Measurements from ENCODE around the gene SDF2L1. TPM values are rescaled to one million over a fixed set of nuclear protein-coding genes. Genes with fewer than 3 reads are reported as not detected.
"Not testable (repeated sequence)": the region's sequence is repeated elsewhere in the genome, so short reads cannot be mapped to it uniquely, and the experiment has no call there.

SDF2L1 gene, protein sequence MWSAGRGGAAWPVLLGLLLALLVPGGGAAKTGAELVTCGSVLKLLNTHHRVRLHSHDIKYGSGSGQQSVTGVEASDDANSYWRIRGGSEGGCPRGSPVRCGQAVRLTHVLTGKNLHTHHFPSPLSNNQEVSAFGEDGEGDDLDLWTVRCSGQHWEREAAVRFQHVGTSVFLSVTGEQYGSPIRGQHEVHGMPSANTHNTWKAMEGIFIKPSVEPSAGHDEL
- 12.8 and 17.0 TPM in 2 replicates for total RNA-seq (2014; rRNA removed; shearing (Covaris generic))

DNA sequence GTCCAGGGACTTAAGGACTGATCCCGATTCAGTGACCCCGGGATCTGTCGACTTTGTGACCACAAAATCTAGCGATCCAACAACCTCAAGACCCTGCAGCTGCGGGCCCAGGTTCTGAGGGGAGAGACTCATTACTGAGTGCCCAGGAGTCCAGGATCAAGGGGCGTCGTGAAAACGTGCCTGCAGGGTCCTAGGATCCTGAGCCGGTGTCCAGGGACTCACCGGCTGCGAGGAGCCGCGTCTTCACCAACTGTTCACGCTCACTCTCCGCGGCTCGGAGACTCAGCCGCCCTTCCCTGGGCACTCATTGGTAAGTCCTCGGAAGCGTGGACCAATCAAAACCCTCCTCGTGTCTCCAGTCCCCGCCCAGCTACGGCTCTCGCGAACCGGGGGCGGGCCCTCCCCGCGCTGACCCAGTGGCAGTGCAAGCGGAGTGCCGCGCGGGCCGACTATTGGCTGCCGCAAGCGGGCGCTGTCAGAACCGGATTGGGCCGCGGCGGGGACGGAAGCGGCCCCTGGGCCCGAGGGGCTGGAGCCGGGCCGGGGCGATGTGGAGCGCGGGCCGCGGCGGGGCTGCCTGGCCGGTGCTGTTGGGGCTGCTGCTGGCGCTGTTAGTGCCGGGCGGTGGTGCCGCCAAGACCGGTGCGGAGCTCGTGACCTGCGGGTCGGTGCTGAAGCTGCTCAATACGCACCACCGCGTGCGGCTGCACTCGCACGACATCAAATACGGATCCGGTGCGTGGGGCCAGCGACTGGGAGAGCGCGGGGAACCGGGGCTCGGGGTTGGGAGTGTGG lies at the start of gene SDF2L1:
Gene SDF2L1, plus strand, starts transcription at position 514 of the 795 bp plus-strand sequence. Its CDS starts 35 bp downstream, at position 549.
- H3K4me1 ChIP-seq: peaks cover 7% of the 10 kb centered on the region
- H3K27me3 ChIP-seq: no peaks in the 10 kb centered on the region
- no peaks in the 10 kb centered on the region for H3K9me3 ChIP-seq (replicated peaks)
- H3K36me3 ChIP-seq: no peaks in the 10 kb centered on the region
- H3K27ac ChIP-seq: no peak within 1 kb of the TSS
- peak; percentile 98 to 99 for DNase-seq
- H3K4me3 ChIP-seq: peak within 1 kb of the TSS; percentile 73

DNA sequence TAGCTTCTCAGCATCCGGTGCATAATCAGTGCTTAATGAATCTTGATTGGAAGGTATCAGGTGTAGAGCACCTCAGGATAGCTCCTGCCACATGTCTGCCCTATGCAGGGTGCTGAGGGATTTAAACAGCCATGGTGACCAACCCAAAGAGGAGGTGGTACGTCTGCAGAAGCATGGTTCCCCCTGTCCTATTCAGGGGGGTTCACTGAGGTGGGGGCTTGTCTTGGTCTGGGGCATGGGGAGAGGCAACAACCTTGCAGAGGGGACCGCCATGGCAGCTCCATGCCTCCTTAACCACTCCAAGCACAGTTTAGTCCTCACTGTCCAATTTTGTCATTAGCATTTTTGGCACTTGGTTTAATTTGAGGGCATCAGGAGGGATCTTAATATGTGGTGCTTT lies 49.7 kb upstream of the SDF2L1 start:
- Histone ChIP-seq H3K4me1 (no peaks in the 10 kb centered on the region), H3K4me3 (no peak overlapping the region), H3K36me3 (peaks cover 70% of the 10 kb centered on the region), H3K9me3 (replicated peaks) (no peaks in the 10 kb centered on the region), H3K27ac (no peak overlapping the region), H3K27me3 (no peaks in the 10 kb centered on the region)
- DNase-seq: no peak

GRCh38 chr22:21593406-21594232 lies 48.5 kb upstream of the SDF2L1 start:
- peaks cover 67% of the 10 kb centered on the region for H3K36me3 ChIP-seq
- peak in 1 of 2 experiments; percentile 24 for DNase-seq
- H3K9me3 ChIP-seq (replicated peaks): no peaks in the 10 kb centered on the region
- no peaks in the 10 kb centered on the region for H3K4me1 ChIP-seq
- H3K27me3 ChIP-seq: no peaks in the 10 kb centered on the region
- H3K4me3 ChIP-seq: no peak overlapping the region
- H3K27ac ChIP-seq: no peak overlapping the region

DNA sequence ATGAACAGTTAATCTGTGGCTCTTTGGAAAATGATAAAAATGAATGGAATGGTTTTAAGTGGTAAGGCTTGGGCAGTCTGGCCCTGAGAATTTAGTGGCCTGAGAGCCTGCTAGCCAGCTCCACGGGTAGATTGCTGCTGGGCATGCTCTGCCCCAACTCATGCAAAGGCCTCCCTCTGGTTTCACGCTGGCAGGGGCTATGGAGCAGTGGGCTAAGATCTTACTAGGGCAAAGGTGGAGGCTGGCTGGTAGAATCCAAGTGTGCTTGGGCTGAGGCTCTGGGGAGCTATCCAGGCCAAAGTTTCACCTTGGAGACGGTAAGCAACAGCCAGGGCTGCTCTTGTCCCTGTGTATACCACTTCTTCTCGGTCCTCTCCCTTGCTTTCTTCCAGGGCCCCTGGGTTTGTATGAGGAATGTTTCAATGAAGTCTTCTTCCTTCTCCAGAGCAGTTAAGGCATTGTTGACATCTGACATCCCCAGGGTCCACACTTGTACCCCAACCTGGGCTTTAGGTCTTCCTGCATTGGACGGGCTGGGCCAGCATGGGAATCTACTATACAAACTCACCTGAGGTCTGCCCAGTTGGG lies 47.1 kb upstream of the SDF2L1 start:
- Histone ChIP-seq H3K27me3 (no peaks in the 10 kb centered on the region), H3K4me1 (no peaks in the 10 kb centered on the region), H3K36me3 (peaks cover 71% of the 10 kb centered on the region), H3K9me3 (replicated peaks) (no peaks in the 10 kb centered on the region), H3K4me3 (no peak overlapping the region), H3K27ac (no peak overlapping the region)
- no peak for DNase-seq

- DNase-seq; H3K9me3 ChIP-seq (replicated peaks); H3K4me3 ChIP-seq; H3K27me3 ChIP-seq; H3K4me1 ChIP-seq; H3K27ac ChIP-seq: not testable (repeated sequence)
- H3K36me3 ChIP-seq: peaks cover 65% of the 10 kb centered on the region
These were observed 45.6 kb upstream of the SDF2L1 start for GRCh38 chr22:21596356-21597135.

DNA sequence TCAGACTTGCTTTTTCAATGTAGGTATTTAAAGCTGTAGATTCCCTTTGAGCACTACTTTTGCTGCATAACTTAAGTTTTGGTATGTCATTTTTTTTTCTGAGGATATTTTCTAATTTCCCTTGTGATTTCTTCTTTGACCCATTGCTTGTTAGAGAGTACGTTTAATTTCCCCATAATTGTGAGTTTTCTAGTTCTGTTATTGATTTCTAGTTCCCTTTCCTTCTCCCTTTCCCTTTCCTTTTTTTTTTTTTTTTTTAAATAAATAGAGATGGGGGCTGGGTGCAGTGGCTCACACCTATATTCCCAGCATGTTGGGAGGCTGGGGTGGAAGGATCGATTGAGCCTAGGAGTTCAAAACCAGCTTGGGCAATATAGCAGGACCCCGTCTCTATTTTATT lies 43.8 kb upstream of the SDF2L1 start:
- Histone ChIP-seq H3K4me1 (no peaks in the 10 kb centered on the region), H3K4me3 (no peak overlapping the region), H3K36me3 (peaks cover 55% of the 10 kb centered on the region), H3K27ac (no peak overlapping the region), H3K27me3 (no peaks in the 10 kb centered on the region), H3K9me3 (replicated peaks) (no peaks in the 10 kb centered on the region)
- no peak for DNase-seq

GRCh38 chr22:21599053-21599893 lies 42.8 kb upstream of the SDF2L1 start:
- H3K4me3 ChIP-seq: no peak overlapping the region
- H3K27ac ChIP-seq: no peak overlapping the region
- H3K36me3 ChIP-seq: peaks cover 46% of the 10 kb centered on the region
- DNase-seq: no peak
- no peaks in the 10 kb centered on the region for H3K9me3 ChIP-seq (replicated peaks)
- no peaks in the 10 kb centered on the region for H3K4me1 ChIP-seq
- no peaks in the 10 kb centered on the region for H3K27me3 ChIP-seq

- no peak for DNase-seq
- peaks cover 32% of the 10 kb centered on the region for H3K36me3 ChIP-seq
- no peak overlapping the region for H3K27ac ChIP-seq
- no peaks in the 10 kb centered on the region for H3K9me3 ChIP-seq (replicated peaks)
- no peak overlapping the region for H3K4me3 ChIP-seq
- H3K27me3 ChIP-seq: no peaks in the 10 kb centered on the region
- H3K4me1 ChIP-seq: no peaks in the 10 kb centered on the region
These were observed 39.5 kb upstream of the SDF2L1 start for GRCh38 chr22:21602579-21602978.

DNA sequence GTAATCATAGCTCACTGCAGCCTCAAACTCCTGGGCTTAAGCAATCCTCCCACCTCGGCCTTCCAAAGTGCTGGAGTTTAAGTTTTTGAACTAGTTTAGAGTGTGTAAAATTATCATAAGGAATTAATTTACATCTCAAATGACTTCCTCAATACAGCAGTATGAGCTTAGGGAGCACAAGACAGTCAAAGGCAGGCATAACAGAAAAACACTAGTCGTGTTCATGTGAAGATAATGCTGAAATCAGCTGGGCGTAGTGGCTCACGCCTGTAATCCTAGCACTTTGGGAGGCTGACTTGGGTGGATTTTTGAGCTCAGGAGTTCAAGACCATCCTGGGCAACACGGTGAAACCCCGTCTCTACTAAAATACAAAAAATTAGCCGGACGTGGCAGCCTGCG lies 38.1 kb upstream of the SDF2L1 start:
- Histone ChIP-seq H3K27ac (no peak overlapping the region), H3K27me3 (no peaks in the 10 kb centered on the region), H3K9me3 (replicated peaks) (no peaks in the 10 kb centered on the region), H3K4me1 (no peaks in the 10 kb centered on the region), H3K4me3 (no peak overlapping the region), H3K36me3 (peaks cover 32% of the 10 kb centered on the region)
- no peak for DNase-seq

GRCh38 chr22:21605887-21606564 lies 36.1 kb upstream of the SDF2L1 start:
- H3K27me3 ChIP-seq: no peaks in the 10 kb centered on the region; the same call in 1 of the 2 replicates
- H3K4me3 ChIP-seq: no peak overlapping the region
- DNase-seq: no peak
- peaks cover 43% of the 10 kb centered on the region for H3K36me3 ChIP-seq
- no peaks in the 10 kb centered on the region for H3K4me1 ChIP-seq
- no peaks in the 10 kb centered on the region for H3K9me3 ChIP-seq (replicated peaks)
- H3K27ac ChIP-seq: no peak overlapping the region

- Histone ChIP-seq H3K4me1 (no peaks in the 10 kb centered on the region), H3K4me3 (no peak overlapping the region), H3K36me3 (peaks cover 50% of the 10 kb centered on the region), H3K27ac (no peak overlapping the region), H3K27me3 (no peaks in the 10 kb centered on the region; the same call in 1 of the 2 replicates), H3K9me3 (replicated peaks) (no peaks in the 10 kb centered on the region)
- DNase-seq: no peak
These were observed 35.3 kb upstream of the SDF2L1 start for GRCh38 chr22:21606775-21607174.

DNA sequence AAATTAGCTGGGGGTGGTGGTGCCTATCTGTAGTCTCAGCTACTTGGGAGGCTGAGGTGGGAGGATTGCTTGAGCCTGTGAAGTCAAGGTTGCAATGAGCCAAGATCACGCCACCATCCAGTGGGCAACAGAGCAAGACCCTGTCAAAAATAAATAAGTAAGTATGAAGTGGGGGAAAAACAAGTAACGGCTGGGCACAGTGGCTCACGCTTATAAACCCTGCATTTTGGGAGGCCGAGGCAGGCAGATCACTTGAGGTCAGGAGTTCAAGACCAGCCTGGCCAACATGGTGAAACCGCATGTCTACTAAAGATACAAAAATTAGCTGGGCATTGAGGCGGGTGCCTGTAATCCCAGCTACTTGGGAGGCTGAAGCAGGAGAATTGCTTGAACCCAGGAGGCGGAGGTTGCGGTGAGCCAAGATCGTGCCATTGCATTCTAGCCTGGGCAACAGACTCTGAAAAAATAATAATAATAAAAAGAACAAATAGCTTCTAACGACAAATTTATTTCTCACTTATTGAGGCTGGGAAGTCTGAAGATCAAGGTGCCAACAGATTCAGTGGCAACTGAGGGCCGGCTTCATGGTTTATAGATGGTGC lies 32.4 kb upstream of the SDF2L1 start:
- H3K36me3 ChIP-seq: peaks cover 74% of the 10 kb centered on the region
- not testable (repeated sequence) for H3K4me1 ChIP-seq; H3K4me3 ChIP-seq; H3K27ac ChIP-seq; DNase-seq; H3K9me3 ChIP-seq (replicated peaks); H3K27me3 ChIP-seq
